Epithelial cell of alveolus of lung (primary cell): ENCODE measurements around the gene UQCC5. TPM values are rescaled to one million over a fixed set of nuclear protein-coding genes. Genes with fewer than 3 reads are reported as not detected.

ENCODE experiments used
- total RNA-seq: library from RNA; depleted of rRNA; stranded (reverse); fragments of >200 nt; gene quantifications from 2 replicates; pipeline ENCODE4 v1.2.1, GENCODE V29; 2015

UQCC5 gene
- total RNA-seq, result 0.91 TPM in 1 of 2 replicates, not detected in the other

DNA sequence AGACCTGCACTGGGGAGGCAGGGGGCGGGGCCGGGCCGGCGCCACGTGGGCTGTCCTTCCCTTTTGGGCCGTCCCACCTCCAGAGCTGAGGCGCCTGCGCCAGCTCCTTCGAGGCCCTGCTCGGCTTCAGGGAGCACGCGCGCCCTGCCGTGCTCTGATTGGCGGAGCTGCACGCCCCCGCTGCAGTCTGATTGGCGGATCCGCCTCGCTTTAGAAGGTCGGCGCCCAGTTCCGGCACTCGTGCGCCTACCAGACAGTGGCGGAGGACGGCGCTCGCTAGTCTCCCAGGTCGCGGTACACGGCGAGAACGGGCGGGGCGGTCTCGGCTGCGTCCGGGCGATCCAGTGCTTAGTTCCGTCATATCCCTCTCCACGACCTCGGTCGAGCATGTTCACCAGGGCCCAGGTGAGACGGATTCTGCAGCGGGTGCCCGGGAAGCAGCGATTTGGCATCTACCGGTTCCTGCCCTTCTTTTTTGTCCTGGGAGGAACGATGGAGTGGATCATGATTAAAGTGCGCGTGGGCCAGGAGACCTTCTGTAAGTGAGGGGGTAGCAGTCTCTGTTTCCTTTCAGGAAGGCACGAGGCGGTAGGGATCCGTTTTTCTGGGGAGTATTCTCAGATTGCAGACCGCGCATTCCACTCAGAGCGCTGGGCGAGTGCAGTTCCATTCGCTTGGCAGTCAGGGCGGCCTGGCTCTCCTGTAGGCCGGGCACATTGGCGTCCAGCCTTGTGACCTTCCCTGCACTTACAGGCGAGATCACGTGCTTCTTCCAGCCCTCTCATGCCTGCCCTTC lies at the start of gene UQCC5:
Gene UQCC5, plus strand, starts transcription at position 237 of the 796 bp plus-strand sequence. Its CDS starts 151 bp downstream, at position 388.

GRCh38 chr3:52494886-52495495 lies 41.4 kb upstream of the UQCC5 start, which contains the start of gene STAB1:
Gene STAB1 (plus strand): TSS chr3:52495338. CDS start chr3:52495414, 76 bp downstream.

GRCh38 chr3:52533623-52534280 lies 2.7 kb upstream of the UQCC5 start, which contains the start of gene NT5DC2:
Gene NT5DC2 (minus strand): TSS chr3:52533857. CDS start chr3:52533737, 120 bp downstream.

Other genes starting within 250 kb of the UQCC5 start
- gene GLYCTK, start 248.8 kb upstream of the UQCC5 start, total RNA-seq, result 8.4 and 10.2 TPM in 2 replicates
- 0.39 and 0.96 TPM in 2 replicates for gene DNAH1, start 220.3 kb upstream of the UQCC5 start, total RNA-seq
- 55.2 and 63.6 TPM in 2 replicates for gene BAP1, start 126.6 kb upstream of the UQCC5 start, total RNA-seq
- 3.1 and 5.2 TPM in 2 replicates for gene PHF7, start 125.9 kb upstream of the UQCC5 start, total RNA-seq
- 0.13 and 0.40 TPM in 2 replicates for gene SEMA3G, start 91.5 kb upstream of the UQCC5 start, total RNA-seq
- gene TNNC1, start 82.6 kb upstream of the UQCC5 start, total RNA-seq, result 0.26 and 4.8 TPM in 2 replicates
- 24.0 and 65.3 TPM in 2 replicates for gene NISCH, start 81.0 kb upstream of the UQCC5 start, total RNA-seq
- gene STAB1, start 41.3 kb upstream of the UQCC5 start, total RNA-seq, result 0.39 and 0.80 TPM in 2 replicates
- gene NT5DC2, start 2.7 kb upstream of the UQCC5 start, total RNA-seq, result 118 and 290 TPM in 2 replicates
- 30.9 and 40.2 TPM in 2 replicates for gene PBRM1, start 149.3 kb downstream of the UQCC5 start, total RNA-seq
- 72.3 and 80.9 TPM in 2 replicates for gene GNL3, start 149.4 kb downstream of the UQCC5 start, total RNA-seq
- gene GLT8D1, start 169.2 kb downstream of the UQCC5 start, total RNA-seq, result 88.7 and 115 TPM in 2 replicates
- 144 and 267 TPM in 2 replicates for gene SPCS1, start 169.5 kb downstream of the UQCC5 start, total RNA-seq
- gene NEK4, start 234.3 kb downstream of the UQCC5 start, total RNA-seq, result 11.1 and 12.2 TPM in 2 replicates
- gene ITIH1, start 241.0 kb downstream of the UQCC5 start, total RNA-seq, result not detected in 2 replicates